Spleen (tissue), 7 donors: ENCODE data around the gene B4GALT4.

Experiments
- POLR2A ChIP-seq, 3 donors: fragments of 450-650 bp; IDR thresholded peaks; one replicate each; pipeline ENCODE4 v1.5.1; 2017; ENCODE audit warnings: antibody characterized with exemption in 3 of 3, mild to moderate bottlenecking in 1 of 3
- POLR2AphosphoS5 ChIP-seq, 3 donors: sonication (generic); formaldehyde crosslinking; IDR thresholded peaks; one replicate each; pipeline ENCODE4 v1.5.1; 2017; ENCODE audit warnings: antibody characterized with exemption in 3 of 3
- TF ChIP-seq, protein P1 (sequence below), 11 experiments: fragments of 200-600 bp in 7 of 11; fragments of 450-650 bp in 4 of 11; sonication (generic) in 4 of 11; IDR thresholded peaks in 8 of 11; conservative IDR thresholded peaks in 3 of 11; 1 replicate in 7 of 11; 2 replicates in 4 of 11; pipeline versions ENCODE4 v1.4.0 to v1.8.0; 2016 to 2021; ENCODE audit warnings: antibody characterized with exemption in 11 of 11, inconsistent platforms in 4 of 11, mild to moderate bottlenecking in 1 of 11
- donor health status: DM: no; HTN: no; CAD: no; lungs with moderate emphysema.
- donor health status: DM: no; HTN: no; CAD: no.
- donor health status: DM: no; HTN: no; CAD: no.

DNA sequence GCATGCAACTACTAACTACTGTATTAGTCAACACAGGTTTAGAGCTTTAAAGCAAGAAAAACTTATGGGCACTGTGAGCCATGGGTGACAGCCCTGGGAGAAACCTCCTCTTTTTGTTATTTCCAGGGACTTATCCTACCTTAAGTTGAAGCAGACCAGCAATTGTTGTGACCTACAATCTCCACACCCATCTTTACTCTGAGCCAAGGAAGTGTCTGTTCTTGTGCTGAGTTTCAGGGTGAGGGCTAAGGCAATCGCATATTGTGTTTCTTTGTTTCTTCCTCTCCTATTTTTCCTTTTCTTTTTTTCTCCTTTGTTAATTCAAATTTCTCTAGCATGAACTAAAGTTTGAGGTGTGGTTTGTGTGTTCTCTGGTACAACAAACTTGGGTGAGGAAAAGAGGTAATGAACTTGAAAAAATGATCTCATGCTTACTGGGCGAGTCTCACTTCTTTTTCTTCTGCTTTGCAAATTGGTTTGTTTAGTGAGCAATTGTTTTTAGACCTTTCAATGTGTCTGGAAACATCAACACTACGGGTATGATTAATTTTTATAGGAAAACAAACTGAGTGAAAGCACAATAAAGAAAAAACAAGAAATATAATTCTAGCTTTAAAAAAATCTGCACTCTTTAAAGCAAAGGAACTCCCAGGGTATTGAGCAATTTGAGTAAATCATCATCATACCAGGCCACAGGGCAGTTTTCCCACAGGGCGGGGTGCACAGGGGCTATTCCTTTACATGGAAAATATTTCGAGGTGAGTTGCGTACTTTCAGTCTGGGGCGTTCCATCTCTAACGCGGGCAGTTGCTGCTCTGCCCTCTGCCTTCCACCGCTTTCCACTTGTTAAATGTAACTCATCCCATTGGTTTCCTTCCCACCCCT is 64.6 kb downstream of the B4GALT4 start:
- TF ChIP-seq POLR2AphosphoS5 (IDR thresholded peaks at IDR 0.05) = no peak
- TF ChIP-seq, protein P1, sequence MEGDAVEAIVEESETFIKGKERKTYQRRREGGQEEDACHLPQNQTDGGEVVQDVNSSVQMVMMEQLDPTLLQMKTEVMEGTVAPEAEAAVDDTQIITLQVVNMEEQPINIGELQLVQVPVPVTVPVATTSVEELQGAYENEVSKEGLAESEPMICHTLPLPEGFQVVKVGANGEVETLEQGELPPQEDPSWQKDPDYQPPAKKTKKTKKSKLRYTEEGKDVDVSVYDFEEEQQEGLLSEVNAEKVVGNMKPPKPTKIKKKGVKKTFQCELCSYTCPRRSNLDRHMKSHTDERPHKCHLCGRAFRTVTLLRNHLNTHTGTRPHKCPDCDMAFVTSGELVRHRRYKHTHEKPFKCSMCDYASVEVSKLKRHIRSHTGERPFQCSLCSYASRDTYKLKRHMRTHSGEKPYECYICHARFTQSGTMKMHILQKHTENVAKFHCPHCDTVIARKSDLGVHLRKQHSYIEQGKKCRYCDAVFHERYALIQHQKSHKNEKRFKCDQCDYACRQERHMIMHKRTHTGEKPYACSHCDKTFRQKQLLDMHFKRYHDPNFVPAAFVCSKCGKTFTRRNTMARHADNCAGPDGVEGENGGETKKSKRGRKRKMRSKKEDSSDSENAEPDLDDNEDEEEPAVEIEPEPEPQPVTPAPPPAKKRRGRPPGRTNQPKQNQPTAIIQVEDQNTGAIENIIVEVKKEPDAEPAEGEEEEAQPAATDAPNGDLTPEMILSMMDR (IDR thresholded peaks at IDR 0.05 in 8 of 11, conservative IDR thresholded peaks at IDR 0.05 in 3 of 11) = no peak
- no peak for TF ChIP-seq POLR2A (IDR thresholded peaks at IDR 0.05)
